Measurements from ENCODE around the gene MTF1. TPM values are rescaled to one million over a fixed set of nuclear protein-coding genes. Genes with fewer than 3 reads are reported as not detected.

Gene MTF1
- total and polyA plus RNA-seq, 4 donors, result 2.6 to 23.3 (median 10.8) TPM

DNA sequence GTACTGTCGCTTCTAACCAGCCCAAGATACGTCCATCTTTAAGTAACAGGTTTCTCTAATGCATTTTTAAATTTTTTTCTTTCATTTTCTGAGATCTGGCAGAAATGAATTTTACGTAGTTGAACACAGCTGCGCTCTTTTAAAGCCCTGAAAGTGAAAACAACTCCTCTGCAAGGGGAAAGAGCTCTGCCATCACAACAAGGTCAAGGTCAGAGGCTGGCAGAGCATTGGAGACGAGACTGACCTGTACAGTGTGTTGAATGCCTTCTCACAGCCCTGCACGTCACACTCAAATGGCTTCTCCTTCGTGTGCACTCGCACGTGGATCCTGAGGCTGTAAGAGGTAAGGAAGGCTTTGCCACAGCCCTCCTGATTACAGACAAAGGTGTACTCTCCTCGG, 19.7 kb downstream of the MTF1 start:
- no peak overlapping the region for H3K27ac ChIP-seq (ENCODE audit: low read depth in 1 of 2, low read length in 1 of 2)
- H3K4me3 ChIP-seq, result no peak overlapping the region
- ATAC-seq (ENCODE audit: insufficient read depth, low FRiP score) (no peak), DNase-seq (no peak)
- no peaks in the 10 kb centered on the region for H3K9me3 ChIP-seq (ENCODE audit: control insufficient read depth in 4 of 4, insufficient read depth in 3 of 4, low read length in 3 of 4)
- WGBS, 2 donors, result 96% methylated on average over 10 of the region's 10 CpGs
- no peak for TF ChIP-seq CTCF (IDR thresholded peaks at IDR 0.05; ENCODE audit: control extremely low read depth, extremely low read depth)
- no peak overlapping the region for H3K9ac ChIP-seq (ENCODE audit: insufficient read depth in 1 of 2, low read length in 2 of 2)
- peaks cover 0 to 6% (median 1%) of the 10 kb centered on the region in 5 donors for H3K4me1 ChIP-seq (ENCODE audit: control insufficient read depth in 5 of 5, insufficient read depth in 5 of 5, low read length in 5 of 5)
- H3K27me3 ChIP-seq (ENCODE audit: control insufficient read depth in 3 of 3, insufficient read depth in 3 of 3, low read length in 2 of 3), result no peaks in the 10 kb centered on the region
- H3K36me3 ChIP-seq (ENCODE audit: control insufficient read depth in 4 of 4, insufficient read depth in 4 of 4, low read length in 4 of 4), result peaks cover 21 to 29% (median 26%) of the 10 kb centered on the region in 4 donors

DNA sequence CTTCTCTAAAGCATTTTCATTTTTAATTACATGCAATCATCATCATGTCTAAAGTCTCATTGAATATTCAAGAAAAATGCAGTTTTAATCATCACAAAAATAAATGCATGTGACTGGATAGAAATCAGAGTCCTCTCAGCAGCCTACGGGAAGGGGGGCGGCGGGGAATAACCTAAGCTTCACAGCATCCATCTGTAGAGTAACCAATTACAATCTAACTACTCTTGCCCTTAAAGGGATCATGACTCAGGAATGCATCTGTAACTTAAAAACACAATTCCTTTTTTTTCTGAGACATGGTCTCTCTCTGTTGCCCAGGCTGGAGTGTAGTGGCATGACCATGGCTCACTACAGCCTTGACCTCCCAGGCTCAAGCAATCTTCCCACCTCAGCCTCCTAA, 22.6 kb downstream of the MTF1 start:
- Histone ChIP-seq H3K36me3 (ENCODE audit: control insufficient read depth in 4 of 4, insufficient read depth in 4 of 4, low read length in 4 of 4) (peaks cover 36 to 43% (median 42%) of the 10 kb centered on the region in 4 donors), H3K9ac (ENCODE audit: insufficient read depth in 1 of 2, low read length in 2 of 2) (no peak overlapping the region)
- WGBS, 2 donors, result 62 to 94% methylated on average over 3 of the region's 3 CpGs

DNA sequence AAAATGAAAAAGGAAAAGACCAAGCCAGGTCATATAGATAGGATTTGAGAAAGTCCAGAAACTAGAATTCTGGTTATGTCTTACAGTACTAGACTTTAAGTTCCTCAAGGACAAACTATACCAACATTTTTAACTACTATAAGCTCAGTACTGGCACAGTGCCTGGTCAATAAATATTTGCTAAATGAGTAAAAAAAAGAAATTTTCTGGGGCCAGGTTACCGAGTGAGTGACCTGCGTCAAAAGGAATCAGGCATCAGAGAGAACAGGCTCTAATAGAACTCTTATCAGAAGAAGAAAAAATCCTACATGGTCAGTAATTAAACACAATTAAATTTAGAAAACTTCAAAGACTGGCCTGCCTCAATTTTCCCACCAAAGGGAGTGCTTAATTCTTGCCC, 27.6 kb downstream of the MTF1 start:
- Histone ChIP-seq H3K27ac (ENCODE audit: low read depth in 1 of 2, low read length in 1 of 2) (no peak overlapping the region), H3K9me3 (ENCODE audit: control insufficient read depth in 4 of 4, insufficient read depth in 3 of 4, low read length in 3 of 4) (no peaks in the 10 kb centered on the region), H3K9ac (ENCODE audit: insufficient read depth in 1 of 2, low read length in 2 of 2) (no peak overlapping the region), H3K4me1 (ENCODE audit: control insufficient read depth in 5 of 5, insufficient read depth in 5 of 5, low read length in 5 of 5) (no peaks in the 10 kb centered on the region), H3K27me3 (ENCODE audit: control insufficient read depth in 3 of 3, insufficient read depth in 3 of 3, low read length in 2 of 3) (no peaks in the 10 kb centered on the region), H3K36me3 (ENCODE audit: control insufficient read depth in 4 of 4, insufficient read depth in 4 of 4, low read length in 4 of 4) (peaks cover 24 to 41% (median 32%) of the 10 kb centered on the region in 4 donors), H3K4me3 (no peak overlapping the region)
- no peak for TF ChIP-seq CTCF (IDR thresholded peaks at IDR 0.05; ENCODE audit: control extremely low read depth, extremely low read depth)
- DNase-seq, result no peak
- WGBS, 2 donors, result 81 to 95% methylated on average over 2 of the region's 2 CpGs
- ATAC-seq (ENCODE audit: insufficient read depth, low FRiP score), result no peak

More for the DNA sequence above, 22.6 kb downstream of the MTF1 start:
- ATAC-seq (ENCODE audit: insufficient read depth, low FRiP score), result no peak
- H3K27me3 ChIP-seq (ENCODE audit: control insufficient read depth in 3 of 3, insufficient read depth in 3 of 3, low read length in 2 of 3), result no peaks in the 10 kb centered on the region
- DNase-seq, result no peak
- H3K4me1 ChIP-seq (ENCODE audit: control insufficient read depth in 5 of 5, insufficient read depth in 5 of 5, low read length in 5 of 5), result no peaks in the 10 kb centered on the region
- H3K27ac ChIP-seq (ENCODE audit: low read depth in 1 of 2, low read length in 1 of 2), result no peak overlapping the region
- no peak overlapping the region for H3K4me3 ChIP-seq
- TF ChIP-seq CTCF (IDR thresholded peaks at IDR 0.05; ENCODE audit: control extremely low read depth, extremely low read depth), result no peak
- H3K9me3 ChIP-seq (ENCODE audit: control insufficient read depth in 4 of 4, insufficient read depth in 3 of 4, low read length in 3 of 4), result no peaks in the 10 kb centered on the region

DNA sequence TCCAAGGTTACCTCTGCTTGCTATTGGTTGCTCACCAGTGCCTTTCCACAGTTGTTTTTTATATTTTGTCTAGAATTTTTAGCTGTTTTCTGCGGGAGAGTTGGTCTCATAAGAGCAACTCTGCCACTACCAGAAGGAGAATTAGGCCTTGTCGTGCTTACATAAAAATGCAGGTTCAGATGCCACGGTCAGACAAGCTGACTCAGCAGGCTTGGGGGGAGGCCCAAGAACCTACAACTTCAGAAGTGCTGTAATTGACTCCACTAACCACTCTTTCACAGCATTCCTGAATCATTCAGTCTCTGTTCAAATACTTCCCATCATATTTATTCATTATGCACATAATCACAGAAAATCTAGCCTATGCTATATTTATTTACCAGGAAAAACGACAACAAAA, 28.3 kb downstream of the MTF1 start:
- Histone ChIP-seq H3K27ac (ENCODE audit: low read depth in 1 of 2, low read length in 1 of 2) (no peak overlapping the region), H3K27me3 (ENCODE audit: control insufficient read depth in 3 of 3, insufficient read depth in 3 of 3, low read length in 2 of 3) (no peaks in the 10 kb centered on the region), H3K9me3 (ENCODE audit: control insufficient read depth in 4 of 4, insufficient read depth in 3 of 4, low read length in 3 of 4) (no peaks in the 10 kb centered on the region), H3K36me3 (ENCODE audit: control insufficient read depth in 4 of 4, insufficient read depth in 4 of 4, low read length in 4 of 4) (peaks cover 25 to 44% (median 31%) of the 10 kb centered on the region in 4 donors), H3K9ac (ENCODE audit: insufficient read depth in 1 of 2, low read length in 2 of 2) (no peak overlapping the region), H3K4me3 (no peak overlapping the region), H3K4me1 (ENCODE audit: control insufficient read depth in 5 of 5, insufficient read depth in 5 of 5, low read length in 5 of 5) (no peaks in the 10 kb centered on the region)
- 95 to 97% methylated on average over 4 of the region's 4 CpGs for WGBS, 2 donors
- no peak for TF ChIP-seq CTCF (IDR thresholded peaks at IDR 0.05; ENCODE audit: control extremely low read depth, extremely low read depth)
- DNase-seq (no peak), ATAC-seq (ENCODE audit: insufficient read depth, low FRiP score) (no peak)

All from lung (tissue), 12 donors.